HL-60/S4 treated with phorbol 12-myristate 13-acetate at 8.2 ng/mL for 4 days and 3 days (cell line): ENCODE data around the gene ACOT8.
"Not testable (repeated sequence)": the region's sequence is repeated elsewhere in the genome, so short reads cannot be mapped to it uniquely, and the experiment has no call there.

Experiments
- in situ Hi-C: fragments of 300-500 bp; cut with MboI; formaldehyde crosslinking; loops from 2 replicates; pipeline ENCODE4 v1.15.0; 2022; ENCODE audit warnings: low sequenced_read_pairs

ACOT8 gene

DNA sequence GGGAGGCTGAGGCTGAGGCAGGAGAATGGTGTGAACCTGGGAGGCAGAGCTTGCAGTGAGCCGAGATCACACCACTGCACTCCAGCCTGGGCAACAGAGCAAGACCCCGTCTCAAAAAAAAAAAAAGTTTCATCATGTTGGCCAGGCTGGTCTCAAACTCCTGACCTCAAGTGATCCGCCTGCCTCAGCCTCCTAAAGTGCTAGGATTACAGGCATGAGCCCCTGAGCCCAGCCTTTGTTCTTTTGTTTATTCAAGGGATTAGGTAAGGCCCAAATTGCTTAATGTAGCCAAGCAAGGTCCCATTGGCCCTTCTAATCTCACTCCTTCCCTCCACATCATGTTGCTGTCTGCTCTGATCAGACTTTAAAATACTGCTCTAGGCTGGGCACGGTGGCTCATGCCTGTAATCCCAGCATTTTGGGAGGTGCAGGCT, 27.5 kb downstream of the ACOT8 start:
- in situ Hi-C loops = not testable (repeated sequence)

GRCh38 chr20:45828589-45828988, 28.6 kb downstream of the ACOT8 start:
- in situ Hi-C loops = no loop called here

DNA sequence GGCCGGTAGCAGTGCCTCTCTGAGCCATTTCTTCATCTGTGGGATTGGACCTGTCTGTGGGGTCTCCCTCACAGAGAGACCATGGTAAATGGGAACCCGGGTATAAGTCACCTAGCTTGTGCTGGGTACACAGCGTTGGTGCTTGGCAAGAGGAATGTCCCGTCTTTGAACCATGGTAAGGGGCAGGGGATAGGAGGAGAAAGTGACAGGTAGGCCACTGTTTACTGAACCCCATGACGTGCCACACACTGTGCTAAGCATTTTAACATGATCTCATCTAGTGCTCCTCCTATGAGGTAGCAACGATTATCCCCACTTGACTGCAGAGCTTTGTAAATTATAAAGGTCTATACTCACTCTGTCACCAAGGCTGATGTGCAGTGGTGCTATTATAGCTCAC, 29.5 kb downstream of the ACOT8 start:
- in situ Hi-C loops = no loop called here

DNA sequence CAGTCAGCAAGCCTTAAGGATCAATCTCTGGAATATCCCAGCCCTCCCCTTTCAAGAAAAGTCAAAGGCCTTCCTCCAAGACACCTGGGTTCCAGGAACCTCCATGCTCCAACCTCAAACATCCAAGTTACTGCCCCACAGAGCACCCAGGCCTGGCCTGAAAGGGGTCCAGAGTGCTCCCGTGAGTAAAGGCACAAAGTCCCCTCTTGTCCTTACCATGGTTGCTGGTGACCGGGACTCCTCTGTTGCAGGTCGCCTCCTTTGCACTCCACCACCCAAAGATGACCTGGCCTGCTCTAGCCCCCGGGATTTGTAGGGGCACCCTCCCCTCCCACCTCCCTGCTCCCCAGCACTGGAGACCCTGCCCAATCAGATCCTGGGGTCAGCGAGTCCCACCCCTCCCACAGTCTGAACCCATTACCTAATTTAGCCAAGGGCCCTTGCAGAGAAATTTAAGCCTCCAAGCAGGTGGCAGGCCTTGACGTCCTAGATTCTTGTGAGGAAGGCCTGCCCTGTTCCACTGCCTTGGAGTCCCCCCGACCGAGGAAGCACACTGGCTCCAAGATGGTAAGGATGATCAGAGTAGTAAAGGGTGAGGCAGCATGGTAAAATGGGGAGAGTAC, 30.1 kb downstream of the ACOT8 start, which contains the start of gene TNNC2:
TNNC2 (minus strand) TSS at position 283 of the 623 bp plus-strand sequence; CDS start at position 219, 64 bp downstream.
- in situ Hi-C loops = no loop called here

- in situ Hi-C loops = no loop called here
Measured at GRCh38 chr20:45826381-45827019, 30.7 kb downstream of the ACOT8 start.

DNA sequence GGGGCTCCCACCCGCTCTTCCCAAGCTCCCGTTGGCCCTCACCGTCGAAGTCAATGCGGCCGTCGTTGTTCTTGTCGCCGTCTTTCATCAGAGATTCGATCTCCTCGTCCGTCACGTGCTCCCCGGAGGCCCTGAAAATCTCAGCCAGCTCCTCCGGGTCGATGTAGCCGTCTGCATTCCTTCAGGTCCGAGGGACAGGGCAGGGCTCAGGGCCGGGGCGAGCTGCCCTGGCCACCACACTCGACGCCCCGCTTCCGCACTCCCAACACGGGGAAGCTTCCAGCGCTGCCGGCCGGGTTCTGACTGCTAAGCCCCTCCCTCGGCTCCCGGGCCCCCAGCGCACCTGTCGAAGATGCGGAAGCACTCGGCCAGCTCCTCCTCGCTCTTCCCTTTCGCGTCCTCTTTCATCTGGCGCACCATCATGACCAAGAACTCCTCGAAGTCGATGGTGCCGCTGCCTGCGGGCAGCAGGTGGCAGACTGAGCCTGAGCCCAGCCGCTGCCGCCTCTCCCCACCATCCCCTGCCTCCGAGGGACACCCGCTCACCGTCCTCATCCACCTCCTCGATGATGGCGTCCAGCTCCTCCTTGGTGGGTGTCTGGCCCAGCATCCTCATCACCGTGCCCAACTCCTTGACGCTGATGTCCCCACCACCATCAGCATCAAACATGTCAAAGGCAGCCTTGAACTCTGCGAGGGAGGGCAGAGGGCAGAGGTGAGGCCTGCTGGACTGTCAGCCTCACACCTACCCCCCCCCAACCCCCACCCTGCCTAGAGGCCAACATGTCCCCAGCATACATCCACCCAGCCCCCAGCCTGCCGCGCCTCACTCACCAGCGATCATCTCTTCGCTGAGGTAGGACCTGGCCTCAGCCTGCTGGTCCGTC, 33.0 kb downstream of the ACOT8 start:
- in situ Hi-C loops = no loop called here

- in situ Hi-C loops = no loop called here
Measured at GRCh38 chr20:45822857-45823256, 34.3 kb downstream of the ACOT8 start.

- in situ Hi-C loops = no loop called here
Measured at GRCh38 chr20:45821947-45822346, 35.2 kb downstream of the ACOT8 start.

DNA sequence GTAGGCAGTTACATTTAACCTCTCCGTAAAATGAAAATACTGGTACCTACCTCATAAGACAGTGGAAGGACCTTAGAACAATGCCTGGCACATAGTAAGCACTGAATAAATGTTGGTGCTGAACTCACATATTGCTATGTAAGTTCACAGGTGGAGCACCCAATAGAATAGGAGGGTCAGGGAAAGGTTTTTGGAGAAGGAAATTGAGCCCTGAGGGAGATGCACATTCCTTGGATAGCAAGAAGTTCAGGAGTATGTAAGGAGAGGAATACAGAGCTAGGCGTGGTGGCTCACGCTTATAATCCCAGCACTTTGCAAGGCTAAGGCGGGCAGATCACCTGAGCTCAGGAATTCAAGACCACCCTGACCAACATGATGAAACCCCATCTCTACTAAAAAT, 37.7 kb downstream of the ACOT8 start:
- in situ Hi-C loops = no loop called here

DNA sequence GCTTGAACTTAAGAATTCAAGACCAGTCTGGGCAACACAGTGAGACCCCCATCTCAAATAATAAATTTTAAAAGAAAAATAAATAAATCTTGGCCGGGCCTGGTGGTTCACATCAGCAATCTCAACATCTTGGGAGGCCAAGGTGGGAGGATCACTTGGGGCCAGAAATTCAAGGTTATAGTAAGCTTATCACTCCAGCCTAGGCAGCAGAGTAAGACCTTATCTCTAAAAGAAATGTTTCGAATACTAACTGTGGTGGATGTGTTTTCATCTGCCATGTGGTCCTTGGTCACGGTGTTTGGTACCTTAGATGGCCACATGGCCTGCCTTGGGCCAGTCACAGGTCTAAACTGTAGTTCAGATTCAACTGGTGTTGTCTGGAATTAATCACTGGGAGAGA, 39.0 kb downstream of the ACOT8 start:
- in situ Hi-C loops = no loop called here

DNA sequence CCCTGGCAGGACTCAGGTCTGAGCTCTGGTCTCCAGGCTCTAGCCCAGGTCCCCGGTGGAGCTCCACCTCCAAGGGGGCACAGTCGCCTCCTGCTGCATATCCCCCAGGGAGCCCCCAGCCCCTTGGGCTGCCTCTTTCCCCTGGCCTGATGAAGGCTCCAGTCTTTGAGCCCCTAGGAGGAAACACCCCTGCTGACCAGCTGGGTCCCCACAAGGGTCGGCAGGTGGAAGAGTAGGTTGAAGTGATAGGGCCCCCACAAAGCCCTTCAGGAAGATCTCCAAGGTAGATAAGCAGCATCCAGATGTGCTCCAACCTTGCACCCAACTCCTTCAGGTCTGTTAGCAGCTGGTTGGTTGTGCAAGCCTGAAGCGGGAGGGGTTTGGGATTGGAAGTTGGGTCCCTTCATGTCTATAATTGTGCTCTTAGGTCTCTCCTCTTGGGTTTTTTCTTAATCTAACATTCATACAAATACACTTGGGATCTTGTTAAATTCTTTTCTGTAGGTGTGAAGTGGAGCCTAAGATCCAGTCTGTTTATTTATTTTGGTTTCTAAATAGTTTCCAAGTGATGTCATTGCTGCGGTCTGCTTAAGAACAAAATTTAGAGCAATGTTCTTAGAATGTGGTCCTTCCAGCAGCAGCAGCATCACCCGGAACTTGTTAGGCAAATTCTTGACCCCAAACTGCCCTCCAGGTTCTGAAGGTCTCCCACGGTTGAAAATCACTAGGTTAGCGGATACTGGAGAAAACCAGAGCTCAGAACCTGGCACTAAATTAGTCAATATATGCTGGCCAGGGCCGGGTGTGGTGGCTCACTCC, 39.6 kb downstream of the ACOT8 start:
- in situ Hi-C loops = no loop called here

- in situ Hi-C loops = no loop called here
Measured at GRCh38 chr20:45816951-45817350, 40.2 kb downstream of the ACOT8 start.

DNA sequence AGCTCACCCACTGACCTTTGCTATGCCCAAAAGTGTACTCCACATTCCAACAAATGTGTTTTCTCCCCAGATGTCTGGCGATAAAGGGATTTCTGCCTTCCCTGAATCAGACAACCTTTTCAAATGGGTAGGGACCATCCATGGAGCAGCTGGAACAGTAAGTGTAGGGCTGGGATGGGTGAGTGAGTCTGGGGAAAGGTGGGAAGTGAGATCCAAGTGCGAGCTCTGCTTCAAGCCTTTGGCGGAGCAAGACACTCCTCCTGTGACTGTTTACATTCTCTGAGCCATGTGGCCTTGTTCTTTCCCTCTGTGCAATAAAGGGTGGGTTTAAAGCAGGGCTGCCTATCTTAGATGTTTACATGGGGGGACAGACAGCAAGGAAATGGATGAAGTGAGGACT, 42.9 kb downstream of the ACOT8 start:
- in situ Hi-C loops = no loop called here

- in situ Hi-C loops = no loop called here
Measured at GRCh38 chr20:45813489-45813888, 43.7 kb downstream of the ACOT8 start.

GRCh38 chr20:45813006-45813340, 44.2 kb downstream of the ACOT8 start:
- in situ Hi-C loops = no loop called here

- in situ Hi-C loops = no loop called here
Measured at GRCh38 chr20:45812157-45813005, 44.8 kb downstream of the ACOT8 start, which contains the start of gene UBE2C. Gene UBE2C (plus strand): TSS chr20:45812644. CDS start chr20:45812696, 52 bp downstream.

DNA sequence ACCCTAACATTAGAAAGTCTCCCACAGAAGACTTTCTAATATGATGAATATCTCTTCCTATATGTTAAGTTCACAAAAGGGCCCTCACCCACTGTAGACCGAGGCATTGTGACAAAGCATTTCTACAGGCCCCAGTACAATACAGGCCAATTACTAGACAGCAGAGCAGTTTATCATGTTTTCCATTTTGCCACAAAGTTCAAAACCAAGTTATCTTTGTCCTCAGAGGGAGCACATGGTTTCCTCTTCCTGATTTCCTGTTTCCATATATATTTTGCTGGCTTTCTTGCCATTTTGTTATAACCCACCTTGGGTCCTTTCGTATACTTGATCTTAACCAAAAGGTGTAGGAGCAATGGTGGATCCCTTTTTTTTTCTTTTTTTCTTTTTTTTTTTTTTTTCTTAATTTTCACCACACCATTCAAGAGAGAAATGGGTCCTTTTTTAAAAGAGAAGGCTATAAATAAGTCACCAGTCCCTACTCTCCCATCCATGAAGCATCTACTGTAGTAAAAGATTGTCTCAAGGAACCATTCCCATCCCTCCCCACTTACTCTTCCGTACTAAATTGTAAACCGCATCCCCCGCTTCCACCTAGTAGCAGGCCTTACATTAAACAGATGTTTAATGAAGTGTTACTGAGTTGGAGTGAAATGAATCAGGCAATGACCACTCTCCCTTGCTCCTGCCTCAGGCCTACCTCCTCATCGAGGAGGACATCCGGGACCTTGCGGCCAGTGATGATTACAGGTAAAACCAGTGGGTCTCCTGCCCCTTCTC, 46.8 kb downstream of the ACOT8 start:
- in situ Hi-C loops = no loop called here

DNA sequence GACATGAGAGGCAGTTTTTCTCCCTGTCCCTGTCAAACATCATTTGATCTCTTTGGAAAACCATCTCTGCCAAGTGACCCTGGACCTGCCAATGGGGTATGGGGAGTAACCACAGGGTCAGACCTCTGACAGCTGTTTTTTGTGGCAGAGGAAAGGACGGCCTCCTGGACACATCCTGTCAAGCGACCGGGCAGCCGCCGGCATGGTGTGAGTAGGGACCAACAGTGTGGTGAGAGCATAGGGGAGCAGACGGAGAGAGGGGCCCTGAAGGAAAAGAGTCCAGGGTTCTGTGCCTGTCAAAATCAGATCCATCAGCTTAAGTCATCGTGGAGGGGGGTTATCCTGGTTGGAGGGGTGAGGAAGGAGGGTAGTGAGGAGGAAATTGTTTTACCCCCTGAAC, 55.3 kb downstream of the ACOT8 start:
- in situ Hi-C loops = no loop called here

GRCh38 chr20:45798935-45799642, 58.1 kb downstream of the ACOT8 start:
- in situ Hi-C loops = no loop called here
